SK-N-SH treated with all-trans-retinoic acid at 6 μM for 48 hours (cell line): Measurements from ENCODE around the gene DIRAS1.

Experiments
- ARNTL ChIP-seq: fragments of 450-650 bp; formaldehyde crosslinking; IDR thresholded peaks from 2 replicates; pipeline ENCODE4 v1.5.0; 2020; ENCODE audit warnings: low read depth, mild to moderate bottlenecking, moderate library complexity, borderline replicate concordance
- BACH2 ChIP-seq: fragments of 250-450 bp; sonication (Bioruptor Pico); IDR thresholded peaks from 2 replicates; pipeline ENCODE4 v1.9.0; 2021; ENCODE audit warnings: mild to moderate bottlenecking, borderline replicate concordance
- CSDC2 ChIP-seq: fragments of 250-450 bp; sonication (Bioruptor Pico); IDR thresholded peaks from 2 replicates; pipeline ENCODE4 v1.5.0; 2020; ENCODE audit warnings: mild to moderate bottlenecking, moderate library complexity
- CSRNP3 ChIP-seq: fragments of 250-450 bp; sonication (Bioruptor Pico); IDR thresholded peaks from 2 replicates; pipeline ENCODE4 v1.5.1; 2021; ENCODE audit warnings: mild to moderate bottlenecking, moderate library complexity
- GLIS3 ChIP-seq: fragments of 250-450 bp; sonication (Bioruptor Pico); IDR thresholded peaks from 2 replicates; pipeline ENCODE4 v1.5.0; 2020; ENCODE audit warnings: mild to moderate bottlenecking, moderate library complexity
- ISL1 ChIP-seq: fragments of 250-450 bp; sonication (Bioruptor Pico); IDR thresholded peaks from 2 replicates; pipeline ENCODE4 v2.1.2; 2022; ENCODE audit warnings: mild to moderate bottlenecking, moderate library complexity
- PATZ1 ChIP-seq: fragments of 250-450 bp; sonication (Bioruptor Pico); IDR thresholded peaks from 2 replicates; pipeline ENCODE4 v1.8.0; 2020; ENCODE audit warnings: mild to moderate bottlenecking, moderate library complexity, borderline replicate concordance
- POU6F1 ChIP-seq: fragments of 250-450 bp; sonication (Bioruptor Pico); IDR thresholded peaks from 2 replicates; pipeline ENCODE4 v1.8.0; 2021; ENCODE audit warnings: low read depth, mild to moderate bottlenecking, moderate library complexity, borderline replicate concordance
- PPARA ChIP-seq: fragments of 250-450 bp; sonication (Bioruptor Pico); IDR thresholded peaks from 2 replicates; pipeline ENCODE4 v1.5.0; 2020; ENCODE audit warnings: mild to moderate bottlenecking, borderline replicate concordance
- ZFP30 ChIP-seq: fragments of 450-650 bp; formaldehyde crosslinking; IDR thresholded peaks from 2 replicates; pipeline ENCODE4 v1.5.0; 2022; ENCODE audit warnings: mild to moderate bottlenecking, moderate library complexity
- ZNF70 ChIP-seq: fragments of 450-650 bp; formaldehyde crosslinking; IDR thresholded peaks from 2 replicates; pipeline ENCODE4 v1.5.0; 2020; ENCODE audit warnings: mild to moderate bottlenecking, moderate library complexity

- TF ChIP-seq BACH2 (CRISPR knock-in tag) (no peak), CSRNP3 (CRISPR knock-in tag) (no peak), PPARA (CRISPR knock-in tag) (no peak), GLIS3 (CRISPR knock-in tag) (no peak), PATZ1 (CRISPR knock-in tag) (no peak), ZNF70 (no peak), POU6F1 (no peak), ISL1 (CRISPR knock-in tag) (no peak), ARNTL (no peak), CSDC2 (no peak), ZFP30 (CRISPR knock-in tag) (no peak)
Observed at GRCh38 chr19:2744113-2744512, 22.9 kb upstream of the DIRAS1 start.
